ENCODE data around the gene RUFY2.
"Not testable (repeated sequence)": the region's sequence is repeated elsewhere in the genome, so short reads cannot be mapped to it uniquely, and the experiment has no call there.

RUFY2 gene

GRCh38 chr10:68330852-68331454, 76.1 kb downstream of the RUFY2 start:
- TF ChIP-seq CTCF (IDR thresholded peaks at IDR 0.05; ENCODE audit: low read depth, low read length, missing control alignments), result no peak
- peak overlapping the region; percentile 98 for H3K4me3 ChIP-seq (ENCODE audit: low read depth, low read length)
- in situ Hi-C loops (cut with HindIII; ENCODE audit: low sequenced_read_pairs), result no loop called here
- DNase-seq (ENCODE audit: low read depth), result no peak

- H3K4me3 ChIP-seq (ENCODE audit: low read depth, low read length), result no peak overlapping the region
- no peak for TF ChIP-seq CTCF (IDR thresholded peaks at IDR 0.05; ENCODE audit: low read depth, low read length, missing control alignments)
- DNase-seq (ENCODE audit: low read depth), result no peak
- in situ Hi-C loops (cut with HindIII; ENCODE audit: low sequenced_read_pairs), result no loop called here
Observed at GRCh38 chr10:68329506-68329861, 77.6 kb downstream of the RUFY2 start.

GRCh38 chr10:68327889-68328786, 78.9 kb downstream of the RUFY2 start:
- in situ Hi-C loops (cut with HindIII; ENCODE audit: low sequenced_read_pairs), result no loop called here
- H3K4me3 ChIP-seq (ENCODE audit: low read depth, low read length), result no peak overlapping the region
- TF ChIP-seq CTCF (IDR thresholded peaks at IDR 0.05; ENCODE audit: low read depth, low read length, missing control alignments), result no peak
- DNase-seq (ENCODE audit: low read depth), result peak; percentile 67

GRCh38 chr10:68324396-68324795, 82.7 kb downstream of the RUFY2 start:
- H3K4me3 ChIP-seq (ENCODE audit: low read depth, low read length); DNase-seq (ENCODE audit: low read depth); in situ Hi-C loops (cut with HindIII; ENCODE audit: low sequenced_read_pairs): not testable (repeated sequence)

- no peak overlapping the region for H3K4me3 ChIP-seq (ENCODE audit: low read depth, low read length)
- DNase-seq (ENCODE audit: low read depth), result no peak
- no peak for TF ChIP-seq CTCF (IDR thresholded peaks at IDR 0.05; ENCODE audit: low read depth, low read length, missing control alignments)
- in situ Hi-C loops (cut with HindIII; ENCODE audit: low sequenced_read_pairs), result no loop called here
Observed at GRCh38 chr10:68318331-68319059, 88.6 kb downstream of the RUFY2 start.

GRCh38 chr10:68315582-68315981, 91.5 kb downstream of the RUFY2 start:
- no peak for TF ChIP-seq CTCF (IDR thresholded peaks at IDR 0.05; ENCODE audit: low read depth, low read length, missing control alignments)
- in situ Hi-C loops (cut with HindIII; ENCODE audit: low sequenced_read_pairs), result no loop called here
- no peak overlapping the region for H3K4me3 ChIP-seq (ENCODE audit: low read depth, low read length)
- no peak for DNase-seq (ENCODE audit: low read depth)

- DNase-seq (ENCODE audit: low read depth); in situ Hi-C loops (cut with HindIII; ENCODE audit: low sequenced_read_pairs): not testable (repeated sequence)
Observed at GRCh38 chr10:68314930-68315329, 92.1 kb downstream of the RUFY2 start.

More at GRCh38 chr10:68314930-68315329, 92.1 kb downstream of the RUFY2 start:
- H3K4me3 ChIP-seq (ENCODE audit: low read depth, low read length), result not testable (repeated sequence)
